Measurements from ENCODE around the gene PPT2. TPM values are rescaled to one million over a fixed set of nuclear protein-coding genes. Genes with fewer than 3 reads are reported as not detected.
A peak's percentile ranks its signal among the peaks of the same experiment; 100 is the strongest.

The PPT2 gene
- polyA plus RNA-seq, 1 donor from 2014 or later = 330 TPM

- TF ChIP-seq TAF1 (IDR thresholded peaks at IDR 0.05; ENCODE audit: low read depth) (no peak), EP300 (conservative IDR thresholded peaks at IDR 0.05; ENCODE audit: poor library complexity, severe bottlenecking) (no peak), SMC3 (conservative IDR thresholded peaks at IDR 0.05; ENCODE audit: poor library complexity) (no peak), MXI1 (conservative IDR thresholded peaks at IDR 0.05; ENCODE audit: poor library complexity, severe bottlenecking) (no peak), POLR2AphosphoS5 (IDR thresholded peaks at IDR 0.05) (no peak), RAD21 (conservative IDR thresholded peaks at IDR 0.05) (no peak), EZH2 (IDR thresholded peaks at IDR 0.05; ENCODE audit: borderline replicate concordance, insufficient read depth, low read length, poor library complexity, severe bottlenecking) (no peak)
- TF ChIP-seq, protein P1, sequence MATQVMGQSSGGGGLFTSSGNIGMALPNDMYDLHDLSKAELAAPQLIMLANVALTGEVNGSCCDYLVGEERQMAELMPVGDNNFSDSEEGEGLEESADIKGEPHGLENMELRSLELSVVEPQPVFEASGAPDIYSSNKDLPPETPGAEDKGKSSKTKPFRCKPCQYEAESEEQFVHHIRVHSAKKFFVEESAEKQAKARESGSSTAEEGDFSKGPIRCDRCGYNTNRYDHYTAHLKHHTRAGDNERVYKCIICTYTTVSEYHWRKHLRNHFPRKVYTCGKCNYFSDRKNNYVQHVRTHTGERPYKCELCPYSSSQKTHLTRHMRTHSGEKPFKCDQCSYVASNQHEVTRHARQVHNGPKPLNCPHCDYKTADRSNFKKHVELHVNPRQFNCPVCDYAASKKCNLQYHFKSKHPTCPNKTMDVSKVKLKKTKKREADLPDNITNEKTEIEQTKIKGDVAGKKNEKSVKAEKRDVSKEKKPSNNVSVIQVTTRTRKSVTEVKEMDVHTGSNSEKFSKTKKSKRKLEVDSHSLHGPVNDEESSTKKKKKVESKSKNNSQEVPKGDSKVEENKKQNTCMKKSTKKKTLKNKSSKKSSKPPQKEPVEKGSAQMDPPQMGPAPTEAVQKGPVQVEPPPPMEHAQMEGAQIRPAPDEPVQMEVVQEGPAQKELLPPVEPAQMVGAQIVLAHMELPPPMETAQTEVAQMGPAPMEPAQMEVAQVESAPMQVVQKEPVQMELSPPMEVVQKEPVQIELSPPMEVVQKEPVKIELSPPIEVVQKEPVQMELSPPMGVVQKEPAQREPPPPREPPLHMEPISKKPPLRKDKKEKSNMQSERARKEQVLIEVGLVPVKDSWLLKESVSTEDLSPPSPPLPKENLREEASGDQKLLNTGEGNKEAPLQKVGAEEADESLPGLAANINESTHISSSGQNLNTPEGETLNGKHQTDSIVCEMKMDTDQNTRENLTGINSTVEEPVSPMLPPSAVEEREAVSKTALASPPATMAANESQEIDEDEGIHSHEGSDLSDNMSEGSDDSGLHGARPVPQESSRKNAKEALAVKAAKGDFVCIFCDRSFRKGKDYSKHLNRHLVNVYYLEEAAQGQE (IDR thresholded peaks at IDR 0.05; ENCODE audit: borderline replicate concordance) = no peak
- TF ChIP-seq, protein P2, sequence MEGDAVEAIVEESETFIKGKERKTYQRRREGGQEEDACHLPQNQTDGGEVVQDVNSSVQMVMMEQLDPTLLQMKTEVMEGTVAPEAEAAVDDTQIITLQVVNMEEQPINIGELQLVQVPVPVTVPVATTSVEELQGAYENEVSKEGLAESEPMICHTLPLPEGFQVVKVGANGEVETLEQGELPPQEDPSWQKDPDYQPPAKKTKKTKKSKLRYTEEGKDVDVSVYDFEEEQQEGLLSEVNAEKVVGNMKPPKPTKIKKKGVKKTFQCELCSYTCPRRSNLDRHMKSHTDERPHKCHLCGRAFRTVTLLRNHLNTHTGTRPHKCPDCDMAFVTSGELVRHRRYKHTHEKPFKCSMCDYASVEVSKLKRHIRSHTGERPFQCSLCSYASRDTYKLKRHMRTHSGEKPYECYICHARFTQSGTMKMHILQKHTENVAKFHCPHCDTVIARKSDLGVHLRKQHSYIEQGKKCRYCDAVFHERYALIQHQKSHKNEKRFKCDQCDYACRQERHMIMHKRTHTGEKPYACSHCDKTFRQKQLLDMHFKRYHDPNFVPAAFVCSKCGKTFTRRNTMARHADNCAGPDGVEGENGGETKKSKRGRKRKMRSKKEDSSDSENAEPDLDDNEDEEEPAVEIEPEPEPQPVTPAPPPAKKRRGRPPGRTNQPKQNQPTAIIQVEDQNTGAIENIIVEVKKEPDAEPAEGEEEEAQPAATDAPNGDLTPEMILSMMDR (IDR thresholded peaks at IDR 0.05; ENCODE audit: poor library complexity, severe bottlenecking) = no peak
- H2AFZ ChIP-seq (ENCODE audit: low read depth, low read length) = no peak overlapping the region
- H3F3A ChIP-seq (ENCODE audit: insufficient read depth, low read length, poor library complexity, severe bottlenecking) = peaks cover 4% of the 10 kb centered on the region
- H3K9me2 ChIP-seq (ENCODE audit: insufficient read depth, low read length) = no peaks in the 10 kb centered on the region
- H3K36me3 ChIP-seq (ENCODE audit: insufficient read depth, low read length) = no peaks in the 10 kb centered on the region
- H3K4me3 ChIP-seq (ENCODE audit: low read length) = peak overlapping the region; percentile 91
- no peaks in the 10 kb centered on the region for H4K20me1 ChIP-seq (ENCODE audit: insufficient read depth)
- H3K27ac ChIP-seq (ENCODE audit: low read length) = no peak overlapping the region
- H3K9ac ChIP-seq (ENCODE audit: low read length) = peak overlapping the region; percentile 5
- no peaks in the 10 kb centered on the region for H3K9me3 ChIP-seq (ENCODE audit: low read length)
- peaks cover 32% of the 10 kb centered on the region for H3K79me2 ChIP-seq (replicated peaks; ENCODE audit: insufficient read depth, low read length)
- no peak overlapping the region for H3K4me2 ChIP-seq (ENCODE audit: low read length)
- H3K27me3 ChIP-seq (ENCODE audit: insufficient read depth, low read depth, low read length) = no peaks in the 10 kb centered on the region
Observed at GRCh38 chr6:32173051-32173727, 19.2 kb downstream of the PPT2 start.

DNA sequence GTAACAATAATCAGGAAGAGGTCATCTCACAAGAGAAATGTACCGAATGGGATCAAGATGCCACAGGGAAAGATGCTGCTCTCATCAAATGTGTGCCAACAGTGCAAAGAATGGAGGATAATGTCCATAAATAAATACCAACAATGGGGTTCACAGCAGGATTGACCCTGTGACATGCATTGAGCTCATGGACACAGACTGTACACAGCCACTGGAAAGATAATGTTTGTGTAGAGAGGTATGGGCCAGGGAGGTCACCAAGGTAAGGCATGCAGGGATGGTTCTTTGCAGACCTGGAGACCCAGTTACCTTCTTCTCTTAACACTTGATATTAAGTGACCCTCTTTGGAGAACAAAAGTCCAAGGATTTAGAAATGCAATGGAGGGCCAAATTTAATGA lies 20.5 kb downstream of the PPT2 start:
- H3K79me2 ChIP-seq (replicated peaks; ENCODE audit: insufficient read depth, low read length) = peaks cover 41% of the 10 kb centered on the region
- peak overlapping the region; percentile 91 for H3K4me3 ChIP-seq (ENCODE audit: low read length)

More for the DNA sequence above, 20.5 kb downstream of the PPT2 start:
- Histone ChIP-seq H3K9ac (ENCODE audit: low read length) (no peak overlapping the region), H3K27ac (ENCODE audit: low read length) (no peak overlapping the region), H2AFZ (ENCODE audit: low read depth, low read length) (no peak overlapping the region), H3K4me2 (ENCODE audit: low read length) (peak overlapping the region; percentile 88), H3K36me3 (ENCODE audit: insufficient read depth, low read length) (no peaks in the 10 kb centered on the region), H3K9me3 (ENCODE audit: low read length) (no peaks in the 10 kb centered on the region), H3K9me2 (ENCODE audit: insufficient read depth, low read length) (no peaks in the 10 kb centered on the region), H4K20me1 (ENCODE audit: insufficient read depth) (no peaks in the 10 kb centered on the region), H3F3A (ENCODE audit: insufficient read depth, low read length, poor library complexity, severe bottlenecking) (peaks cover 4% of the 10 kb centered on the region), H3K27me3 (ENCODE audit: insufficient read depth, low read depth, low read length) (no peaks in the 10 kb centered on the region)
- TF ChIP-seq, protein P1 (IDR thresholded peaks at IDR 0.05; ENCODE audit: borderline replicate concordance) = no peak

Measured in neural cell (in vitro differentiated cells).